Vagina (tissue), 2 donors: ENCODE data around the gene STAB2. TPM values are rescaled to one million over a fixed set of nuclear protein-coding genes. Genes with fewer than 3 reads are reported as not detected.
A peak's percentile ranks its signal among the peaks of the same experiment; 100 is the strongest.

Experiments used
- DNase-seq, 2 donors: peaks; one replicate each; pipeline ENCODE4 v3.0.0-alpha.2; 2017; ENCODE audit errors: extremely low spot score in 2 of 2
- H3K27ac ChIP-seq: fragments of 200-600 bp; sonication (generic); one replicate; pipeline ENCODE4 v1.5.1; 2019
- H3K27me3 ChIP-seq: fragments of 200-600 bp; sonication (generic); one replicate; pipeline ENCODE4 v1.5.1; 2019
- H3K36me3 ChIP-seq, 2 donors: fragments of 200-600 bp; sonication (generic); one replicate each; pipeline ENCODE4 v1.5.1; 2017 to 2019
- H3K4me1 ChIP-seq: fragments of 200-600 bp; sonication (generic); one replicate; pipeline ENCODE4 v1.5.1; 2019
- H3K4me3 ChIP-seq, 2 donors: fragments of 200-600 bp; sonication (generic); 1 replicate in 1 of 2; 2 replicates in 1 of 2; pipeline ENCODE4 v1.5.1; 2016 to 2019
- H3K9me3 ChIP-seq: fragments of 200-600 bp; sonication (generic); one replicate; pipeline ENCODE4 v1.5.1; 2019
- CTCF ChIP-seq, 3 experiments: fragments of 450-650 bp in 2 of 3; fragments of 200-600 bp in 1 of 3; sonication (generic) in 1 of 3; IDR thresholded peaks; one replicate each; pipeline ENCODE4 v1.5.1; 2017 to 2019; ENCODE audit warnings: antibody characterized with exemption in 3 of 3, mild to moderate bottlenecking in 2 of 3, moderate library complexity in 2 of 3
- POLR2A ChIP-seq, 2 donors: fragments of 450-650 bp; IDR thresholded peaks; one replicate each; pipeline ENCODE4 v1.6.1; 2017; ENCODE audit warnings: antibody characterized with exemption in 2 of 2, mild to moderate bottlenecking in 2 of 2, moderate library complexity in 2 of 2
- POLR2AphosphoS5 ChIP-seq, 2 donors: sonication (generic); formaldehyde crosslinking; IDR thresholded peaks; one replicate each; pipeline ENCODE4 v1.9.0; 2017; ENCODE audit warnings: antibody characterized with exemption in 2 of 2, mild to moderate bottlenecking in 2 of 2, low read depth in 1 of 2; ENCODE audit not compliant: insufficient read depth in 1 of 2
- intact Hi-C: fragments of 100-400 bp; cut with DNase I; formaldehyde crosslinking; loops from one replicate; pipeline ENCODE4 v1.15.1; 2023
- total RNA-seq: library from RNA; depleted of rRNA; stranded (reverse); fragments of >200 nt; gene quantifications from one replicate; pipeline ENCODE4 v1.2.3, GENCODE V29; 2016

STAB2 gene
- total RNA-seq, 1 donor from 2014 or later, result 0.25 TPM

DNA sequence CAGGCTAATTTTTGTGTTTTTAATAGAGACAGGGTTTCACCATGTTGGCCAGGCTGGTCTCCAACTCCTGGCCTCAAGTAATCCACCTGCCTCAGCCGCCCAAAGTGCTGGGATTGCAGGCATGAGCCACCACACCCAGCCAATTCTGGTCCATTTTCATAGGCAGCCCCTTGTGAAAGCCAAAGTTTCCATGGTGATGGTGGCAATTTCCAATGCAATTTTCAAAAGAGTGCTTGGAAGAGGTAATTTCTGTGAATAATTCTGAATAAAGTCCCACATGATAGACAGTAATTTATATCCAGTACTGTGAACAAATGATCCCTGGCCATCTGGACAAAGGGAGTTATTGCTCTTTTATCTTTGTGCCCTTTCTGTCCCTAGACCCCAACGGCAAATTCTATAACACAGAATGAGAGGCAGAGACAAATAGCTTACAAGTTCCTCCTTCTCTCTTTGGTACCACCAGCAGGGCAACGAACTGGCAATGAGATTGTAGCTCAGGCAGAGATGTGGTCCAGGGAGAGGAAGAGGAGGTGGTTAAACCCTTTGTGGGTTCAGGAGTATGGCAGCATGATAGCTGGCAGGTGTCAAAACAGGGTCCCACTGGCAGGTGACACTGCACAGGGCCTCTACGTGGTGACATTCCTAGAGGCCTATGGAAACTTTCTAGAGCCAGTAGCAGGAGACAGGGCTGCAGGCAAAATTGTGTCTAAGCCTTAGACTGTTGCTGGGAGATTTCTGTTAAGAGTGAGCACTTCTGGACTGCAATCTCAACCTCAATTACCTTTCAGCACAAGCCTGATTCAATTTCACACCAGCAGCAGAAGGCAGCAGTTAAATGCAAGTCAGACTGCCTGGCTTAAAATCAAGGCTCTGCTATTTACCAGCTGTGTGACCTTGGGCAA lies 207.5 kb downstream of the STAB2 start:
- no peak overlapping the region for H3K27ac ChIP-seq
- H3K4me1 ChIP-seq, result peaks cover 3% of the 10 kb centered on the region
- H3K9me3 ChIP-seq, result no peaks in the 10 kb centered on the region
- intact Hi-C loops, result no loop called here
- H3K36me3 ChIP-seq, result peaks cover 0 to 25% of the 10 kb centered on the region in 2 donors
- TF ChIP-seq POLR2AphosphoS5 (IDR thresholded peaks at IDR 0.05; ENCODE audit: insufficient read depth in 1 of 2, low read depth in 1 of 2) (no peak), CTCF (IDR thresholded peaks at IDR 0.05) (no peak), POLR2A (IDR thresholded peaks at IDR 0.05) (no peak)
- no peaks in the 10 kb centered on the region for H3K27me3 ChIP-seq
- no peak overlapping the region for H3K4me3 ChIP-seq
- DNase-seq, result no peak

DNA sequence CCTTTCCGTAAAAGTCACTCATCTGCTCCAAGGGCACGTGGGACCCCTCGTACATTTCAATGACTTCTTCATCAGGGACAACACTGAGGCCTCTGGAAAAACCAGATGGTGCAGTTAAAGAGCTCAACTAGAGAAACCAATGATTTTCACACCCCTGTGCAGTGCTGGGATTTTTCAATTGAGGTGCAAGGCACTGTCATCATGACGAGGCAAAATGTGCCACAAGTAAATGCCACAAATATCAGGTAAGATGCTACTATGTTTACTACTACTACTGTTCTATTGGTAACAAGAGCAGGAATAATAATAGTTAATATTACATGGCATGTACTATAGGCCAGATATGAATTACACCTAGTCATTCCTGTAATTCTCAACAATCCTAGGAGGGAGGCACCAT lies 211.5 kb downstream of the STAB2 start:
- Histone ChIP-seq H3K27me3 (no peaks in the 10 kb centered on the region), H3K4me1 (peaks cover 30% of the 10 kb centered on the region), H3K9me3 (no peaks in the 10 kb centered on the region), H3K36me3 (peaks cover 0 to 9% of the 10 kb centered on the region in 2 donors), H3K27ac (no peak overlapping the region), H3K4me3 (no peak overlapping the region)
- intact Hi-C loops, result no loop called here
- no peak for DNase-seq
- TF ChIP-seq POLR2A (IDR thresholded peaks at IDR 0.05) (no peak), POLR2AphosphoS5 (IDR thresholded peaks at IDR 0.05; ENCODE audit: insufficient read depth in 1 of 2, low read depth in 1 of 2) (no peak), CTCF (IDR thresholded peaks at IDR 0.05) (no peak)

- no peak for DNase-seq
- TF ChIP-seq POLR2A (IDR thresholded peaks at IDR 0.05) (no peak), CTCF (IDR thresholded peaks at IDR 0.05) (no peak), POLR2AphosphoS5 (IDR thresholded peaks at IDR 0.05; ENCODE audit: insufficient read depth in 1 of 2, low read depth in 1 of 2) (no peak)
- Histone ChIP-seq H3K36me3 (peaks cover 0 to 9% of the 10 kb centered on the region in 2 donors), H3K4me3 (no peak overlapping the region), H3K4me1 (peaks cover 30% of the 10 kb centered on the region), H3K9me3 (no peaks in the 10 kb centered on the region), H3K27ac (no peak overlapping the region), H3K27me3 (no peaks in the 10 kb centered on the region)
- intact Hi-C loops, result no loop called here
Observed at GRCh38 chr12:103799504-103799856, 212.4 kb downstream of the STAB2 start.

DNA sequence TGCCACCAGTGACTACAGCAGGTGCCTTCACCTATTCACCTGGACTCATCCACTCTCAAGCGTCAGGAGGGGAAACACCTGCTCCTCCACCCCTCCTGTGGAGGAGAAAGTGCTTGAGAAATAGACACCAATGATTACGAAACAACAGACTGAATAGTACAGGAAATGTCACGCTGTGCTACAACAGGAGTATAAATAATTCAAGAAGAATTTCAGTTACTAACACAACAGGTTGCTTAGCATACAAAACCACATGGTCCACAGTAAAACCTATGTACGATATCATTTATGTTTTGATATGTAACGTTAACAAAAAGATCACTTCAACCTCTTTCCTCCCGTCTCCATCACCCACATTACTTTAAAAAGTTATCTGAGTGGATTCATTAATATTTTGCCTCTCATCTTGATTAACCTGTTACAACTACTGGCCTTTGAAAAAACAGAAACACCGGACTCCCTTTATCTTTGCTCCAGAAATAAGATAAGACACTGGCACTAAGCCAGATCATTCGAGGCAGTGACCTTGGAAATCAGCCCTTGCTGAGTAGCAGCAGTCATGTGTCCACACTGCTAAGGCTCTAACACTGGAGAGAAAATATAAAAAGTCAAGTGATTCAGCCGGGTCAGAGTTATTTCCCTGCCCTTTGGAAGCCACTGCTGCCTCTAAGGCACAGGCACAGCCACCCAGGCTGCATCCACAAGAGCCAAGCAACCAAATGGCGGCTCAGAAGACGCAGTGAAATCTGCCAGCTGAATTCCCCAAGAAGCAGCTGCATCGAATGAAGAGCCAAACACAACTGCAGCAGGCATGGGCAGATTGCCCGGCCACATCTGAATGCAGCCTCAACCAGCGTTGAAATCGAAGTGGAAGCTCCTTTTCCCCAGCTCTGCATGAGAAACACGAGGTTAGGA lies 213.0 kb downstream of the STAB2 start:
- Histone ChIP-seq H3K36me3 (peaks cover 0 to 9% of the 10 kb centered on the region in 2 donors), H3K9me3 (no peaks in the 10 kb centered on the region), H3K4me1 (peaks cover 33% of the 10 kb centered on the region), H3K4me3 (no peak overlapping the region), H3K27ac (peak overlapping the region; percentile 49), H3K27me3 (no peaks in the 10 kb centered on the region)
- intact Hi-C loops, result no loop called here
- DNase-seq, result peak in 1 of 2 donors; percentile 76
- TF ChIP-seq POLR2A (IDR thresholded peaks at IDR 0.05) (no peak), CTCF (IDR thresholded peaks at IDR 0.05) (no peak), POLR2AphosphoS5 (IDR thresholded peaks at IDR 0.05; ENCODE audit: insufficient read depth in 1 of 2, low read depth in 1 of 2) (peak in 1 of 2 donors; percentile 21)
